ENCODE results near the gene PTOV1.

PTOV1 gene

GRCh38 chr19:49864890-49865289 lies 13.9 kb downstream of the PTOV1 start:
- Histone ChIP-seq H3K36me3 (ENCODE audit: low read length) (no peaks in the 10 kb centered on the region), H3K9ac (ENCODE audit: low read length) (no peak overlapping the region), H3K27ac (ENCODE audit: low read depth, low read length) (no peak overlapping the region)

GRCh38 chr19:49866933-49867782 lies 16.2 kb downstream of the PTOV1 start, which contains the start of gene PNKP:
TSS of gene PNKP (minus strand) at chr19:49867576. CDS start at chr19:49867204, 372 bp downstream.
- 0 out of 2 replicates have a peak, but pooled peaks cover 4% of the 10 kb centered on the region for H3K9me3 ChIP-seq (ENCODE audit: insufficient read depth, low read length)
- H3K36me3 ChIP-seq (ENCODE audit: low read length), result no peaks in the 10 kb centered on the region
- H3K79me2 ChIP-seq (ENCODE audit: insufficient read depth, low read length), result peaks cover 24% of the 10 kb centered on the region
- no peak for TF ChIP-seq CTCF (IDR thresholded peaks at IDR 0.05; ENCODE audit: insufficient read depth, low read length, poor library complexity, severe bottlenecking)
- TF ChIP-seq EZH2phosphoT487 (conservative IDR thresholded peaks at IDR 0.05; ENCODE audit: low read length), result no peak
- H2AFZ ChIP-seq (ENCODE audit: low read depth, low read length, severe bottlenecking), result peak within 1 kb of the TSS; percentile 66
- peak within 1 kb of the TSS; percentile 82 for H3K4me3 ChIP-seq (ENCODE audit: insufficient read depth, low read length, poor library complexity, severe bottlenecking)
- no peaks in the 10 kb centered on the region for H3K9me2 ChIP-seq (replicated peaks; ENCODE audit: insufficient read depth, low read length)
- H3F3A ChIP-seq (ENCODE audit: insufficient read depth), result peaks cover 20% of the 10 kb centered on the region; the same call in 1 of the 2 replicates
- peak within 1 kb of the TSS; percentile 86 for H3K27ac ChIP-seq (ENCODE audit: low read depth, low read length)
- no peaks in the 10 kb centered on the region for H4K20me1 ChIP-seq (ENCODE audit: low read depth, low read length)
- H3K27me3 ChIP-seq (ENCODE audit: low read length), result no peaks in the 10 kb centered on the region
- peak within 1 kb of the TSS; percentile 77 for H3K9ac ChIP-seq (ENCODE audit: low read length)
- peak within 1 kb of the TSS; percentile 100 for H3K4me2 ChIP-seq (ENCODE audit: low read depth, low read length, poor library complexity, severe bottlenecking)

More at GRCh38 chr19:49864890-49865289, 13.9 kb downstream of the PTOV1 start:
- H3K9me2 ChIP-seq (replicated peaks; ENCODE audit: insufficient read depth, low read length), result no peaks in the 10 kb centered on the region
- 0 out of 2 replicates have a peak, but pooled peaks cover 4% of the 10 kb centered on the region for H3K9me3 ChIP-seq (ENCODE audit: insufficient read depth, low read length)
- H3F3A ChIP-seq (ENCODE audit: insufficient read depth), result peaks cover 14% of the 10 kb centered on the region; the same call in 1 of the 2 replicates
- no peaks in the 10 kb centered on the region for H4K20me1 ChIP-seq (ENCODE audit: low read depth, low read length)
- H3K4me3 ChIP-seq (ENCODE audit: insufficient read depth, low read length, poor library complexity, severe bottlenecking), result no peak overlapping the region
- no peaks in the 10 kb centered on the region for H3K27me3 ChIP-seq (ENCODE audit: low read length)
- TF ChIP-seq CTCF (IDR thresholded peaks at IDR 0.05; ENCODE audit: insufficient read depth, low read length, poor library complexity, severe bottlenecking) (no peak), EZH2phosphoT487 (conservative IDR thresholded peaks at IDR 0.05; ENCODE audit: low read length) (no peak)
- peaks cover 24% of the 10 kb centered on the region for H3K79me2 ChIP-seq (ENCODE audit: insufficient read depth, low read length)
- no peak overlapping the region for H3K4me2 ChIP-seq (ENCODE audit: low read depth, low read length, poor library complexity, severe bottlenecking)
- H2AFZ ChIP-seq (ENCODE audit: low read depth, low read length, severe bottlenecking), result no peak overlapping the region

GRCh38 chr19:49869009-49869483 lies 18.1 kb downstream of the PTOV1 start:
- Histone ChIP-seq H3K27ac (ENCODE audit: low read depth, low read length) (peak overlapping the region; percentile 36), H2AFZ (ENCODE audit: low read depth, low read length, severe bottlenecking) (peak overlapping the region; percentile 65), H3K9me2 (replicated peaks; ENCODE audit: insufficient read depth, low read length) (no peaks in the 10 kb centered on the region), H3K27me3 (ENCODE audit: low read length) (no peaks in the 10 kb centered on the region), H3K36me3 (ENCODE audit: low read length) (no peaks in the 10 kb centered on the region), H3K4me3 (ENCODE audit: insufficient read depth, low read length, poor library complexity, severe bottlenecking) (peak overlapping the region; percentile 39), H4K20me1 (ENCODE audit: low read depth, low read length) (no peaks in the 10 kb centered on the region), H3K4me2 (ENCODE audit: low read depth, low read length, poor library complexity, severe bottlenecking) (peak overlapping the region; percentile 66), H3K79me2 (ENCODE audit: insufficient read depth, low read length) (peaks cover 24% of the 10 kb centered on the region), H3K9me3 (ENCODE audit: insufficient read depth, low read length) (0 out of 2 replicates have a peak, but pooled peaks cover 4% of the 10 kb centered on the region), H3F3A (ENCODE audit: insufficient read depth) (peaks cover 20% of the 10 kb centered on the region; the same call in 1 of the 2 replicates), H3K9ac (ENCODE audit: low read length) (peak overlapping the region; percentile 43)
- TF ChIP-seq CTCF (IDR thresholded peaks at IDR 0.05; ENCODE audit: insufficient read depth, low read length, poor library complexity, severe bottlenecking) (no peak), EZH2phosphoT487 (conservative IDR thresholded peaks at IDR 0.05; ENCODE audit: low read length) (no peak)

Data from SU-DHL-6 (cell line).